DND-41 (cell line): ENCODE measurements around the gene POT1.

Source experiments
- EZH2 ChIP-seq: IDR thresholded peaks from 3 replicates; pipeline ENCODE4 v1.6.1; 2012; ENCODE audit warnings: borderline replicate concordance, low read depth, mild to moderate bottlenecking, moderate library complexity, low read length, inconsistent platforms; ENCODE audit not compliant: severe bottlenecking
- TF ChIP-seq, protein P1 (sequence below): IDR thresholded peaks from 2 replicates; pipeline ENCODE4 v1.5.1; 2012; ENCODE audit warnings: borderline replicate concordance, low read length, moderate library complexity, mild to moderate bottlenecking; ENCODE audit not compliant: poor library complexity, severe bottlenecking; ENCODE audit errors: extremely low read depth

DNA sequence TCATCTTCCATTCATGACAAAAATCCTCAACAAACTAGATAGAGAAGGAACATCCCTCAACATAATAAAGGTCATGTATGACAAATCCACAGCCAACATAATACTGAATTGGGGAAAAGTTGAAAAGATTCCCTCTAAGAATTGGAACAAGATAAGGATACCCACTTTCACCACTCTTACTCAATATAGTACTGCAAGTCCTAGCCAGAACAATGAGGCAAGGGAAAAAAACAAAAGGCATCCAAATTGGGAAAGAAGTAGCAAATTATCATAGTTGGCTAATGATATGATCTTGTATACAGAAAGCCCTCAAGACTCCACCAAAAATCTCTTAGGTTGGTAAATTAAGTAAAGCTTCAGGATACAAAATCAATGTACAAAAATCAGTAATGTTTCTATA, 4.7 kb downstream of the POT1 start:
- TF ChIP-seq EZH2 = no peak
- TF ChIP-seq, protein P1, sequence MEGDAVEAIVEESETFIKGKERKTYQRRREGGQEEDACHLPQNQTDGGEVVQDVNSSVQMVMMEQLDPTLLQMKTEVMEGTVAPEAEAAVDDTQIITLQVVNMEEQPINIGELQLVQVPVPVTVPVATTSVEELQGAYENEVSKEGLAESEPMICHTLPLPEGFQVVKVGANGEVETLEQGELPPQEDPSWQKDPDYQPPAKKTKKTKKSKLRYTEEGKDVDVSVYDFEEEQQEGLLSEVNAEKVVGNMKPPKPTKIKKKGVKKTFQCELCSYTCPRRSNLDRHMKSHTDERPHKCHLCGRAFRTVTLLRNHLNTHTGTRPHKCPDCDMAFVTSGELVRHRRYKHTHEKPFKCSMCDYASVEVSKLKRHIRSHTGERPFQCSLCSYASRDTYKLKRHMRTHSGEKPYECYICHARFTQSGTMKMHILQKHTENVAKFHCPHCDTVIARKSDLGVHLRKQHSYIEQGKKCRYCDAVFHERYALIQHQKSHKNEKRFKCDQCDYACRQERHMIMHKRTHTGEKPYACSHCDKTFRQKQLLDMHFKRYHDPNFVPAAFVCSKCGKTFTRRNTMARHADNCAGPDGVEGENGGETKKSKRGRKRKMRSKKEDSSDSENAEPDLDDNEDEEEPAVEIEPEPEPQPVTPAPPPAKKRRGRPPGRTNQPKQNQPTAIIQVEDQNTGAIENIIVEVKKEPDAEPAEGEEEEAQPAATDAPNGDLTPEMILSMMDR = no peak
